ENCODE results near the gene AGO1. TPM values are rescaled to one million over a fixed set of nuclear protein-coding genes. Genes with fewer than 3 reads are reported as not detected.

The AGO1 gene
- total and polyA plus RNA-seq, 2 of the 8 experiments (the other 6 are each of a cell fraction or from before 2014, with no cell fraction given): 15.1 to 73.7 TPM

DNA sequence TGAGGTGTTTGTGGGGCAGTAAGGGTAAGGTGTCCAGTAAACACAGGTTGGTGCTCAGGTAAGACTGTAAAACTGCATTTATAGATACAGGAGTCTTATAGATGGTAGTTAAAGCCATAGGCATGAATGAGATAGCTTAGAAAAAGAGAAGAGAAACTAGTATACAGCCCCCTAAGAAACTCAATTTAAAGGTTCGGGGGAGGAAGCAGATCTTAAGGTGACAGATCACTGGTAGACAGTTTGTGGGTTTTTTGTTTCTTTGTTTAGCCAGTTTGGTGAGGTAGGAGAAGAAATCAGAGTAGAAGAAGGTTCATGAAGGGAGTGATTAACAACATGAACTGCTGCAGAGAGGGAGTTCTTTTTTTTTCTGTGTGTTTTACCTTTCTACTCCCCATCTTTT is 41.8 kb downstream of the AGO1 start:
- H3K4me3 ChIP-seq (ENCODE audit: extremely low read depth in 1 of 4, insufficient read depth in 2 of 4, low read depth in 3 of 4, low read length in 4 of 4): no peak overlapping the region
- no peak overlapping the region for H3K56ac ChIP-seq (replicated peaks; ENCODE audit: insufficient read length, low read depth, low read length)
- POLR2A ChIA-PET (ENCODE audit: partially characterized antibody): interaction anchor here (1.5 kb wide), 1 partner anchor 32 kb away, joined by 3 read pairs; no protein-coding TSS in a partner anchor
- H3K79me1 ChIP-seq (ENCODE audit: low read depth, low read length): no peaks in the 10 kb centered on the region
- H3K9me3 ChIP-seq (ENCODE audit: insufficient read depth in 2 of 2, low read depth in 1 of 2, low read length in 1 of 2): no peaks in the 10 kb centered on the region
- no peak overlapping the region for H4K91ac ChIP-seq (replicated peaks; ENCODE audit: insufficient read length, low read length)
- H4K20me1 ChIP-seq (replicated peaks in 1 of 2; ENCODE audit: control insufficient read depth in 1 of 2, insufficient read depth in 2 of 2, low read length in 2 of 2): peaks cover 0 to 3% of the 10 kb centered on the region in 2 experiments
- no peak overlapping the region for H2BK5ac ChIP-seq (ENCODE audit: low read depth, low read length)
- no peak overlapping the region for H3K27ac ChIP-seq (ENCODE audit: low read depth, low read length)
- H2AFZ ChIP-seq (ENCODE audit: low read length): no peak overlapping the region
- H3K79me2 ChIP-seq (ENCODE audit: control insufficient read depth in 1 of 2, insufficient read depth in 2 of 2, low read length in 2 of 2): no peaks in the 10 kb centered on the region
- FAIRE-seq (no peak), DNase-seq (ENCODE audit: low read depth in 1 of 2, low spot score in 2 of 2) (no peak)
- H3K9ac ChIP-seq (replicated peaks in 1 of 4; ENCODE audit: extremely low read depth in 1 of 4, low read depth in 3 of 4, low read length in 3 of 4): no peak overlapping the region
- H3K4me1 ChIP-seq (replicated peaks in 1 of 4; ENCODE audit: control insufficient read depth in 3 of 4, insufficient read depth in 4 of 4, low read length in 3 of 4): no peaks in the 10 kb centered on the region
- H3K36me3 ChIP-seq (ENCODE audit: control insufficient read depth in 2 of 4, insufficient read depth in 4 of 4, low read length in 3 of 4): peaks cover 0 to 26% (median 5%) of the 10 kb centered on the region in 4 experiments; a peak in 5 of 8 replicates
- no peak overlapping the region for H4K5ac ChIP-seq (ENCODE audit: insufficient read length, low read depth, low read length)
- H3K23ac ChIP-seq (ENCODE audit: insufficient read length): no peak overlapping the region
- H2BK120ac ChIP-seq (replicated peaks; ENCODE audit: low read depth, low read length): no peak overlapping the region
- no peaks in the 10 kb centered on the region for H3K27me3 ChIP-seq (replicated peaks in 1 of 4; ENCODE audit: control insufficient read depth in 3 of 4, extremely low read depth in 1 of 4, insufficient read depth in 3 of 4, low read length in 3 of 4)
- H3K4me2 ChIP-seq (ENCODE audit: insufficient read depth in 1 of 2, low read depth in 2 of 2, low read length in 2 of 2): no peak overlapping the region
- no peak overlapping the region for H3K18ac ChIP-seq (ENCODE audit: extremely low read depth, low read length)
- CTCF ChIA-PET (ENCODE audit: partially characterized antibody): no interaction called here
- H2BK20ac ChIP-seq (ENCODE audit: low read length): no peak overlapping the region
- no peak overlapping the region for H2AK5ac ChIP-seq (ENCODE audit: low read depth, low read length)
- no peak overlapping the region for H2BK12ac ChIP-seq (ENCODE audit: low read depth, low read length)
- H3K14ac ChIP-seq (ENCODE audit: insufficient read length): no peak overlapping the region
- no peak overlapping the region for H3K4ac ChIP-seq (replicated peaks; ENCODE audit: insufficient read length, low read depth, low read length)
- H2BK15ac ChIP-seq (ENCODE audit: low read length): no peak overlapping the region
- H3K23me2 ChIP-seq (ENCODE audit: low read depth, low read length): 0 out of 2 replicates have a peak, but pooled peaks cover under 1% of the 10 kb centered on the region
- WGBS, 2 experiments (ENCODE audit: extremely low coverage in 1 of 2, insufficient coverage in 1 of 2, insufficient read length in 1 of 2, insufficient replicate concordance in 2 of 2, low coverage in 1 of 2, low lambda C conversion rate in 2 of 2, missing lambda C conversion rate in 1 of 2): 75% methylated on average over 1 of the region's 1 CpG; no CpG with 5 or more reads in 1 of the 2 experiments
- H4K8ac ChIP-seq (ENCODE audit: extremely low read depth, insufficient read depth, low read length): no peak overlapping the region
